NCI-H82 treated with DMSO at 0.1 percent for 48 hours (cell line): ENCODE results near the gene FAM89A.
A peak's percentile ranks its signal among the peaks of the same experiment; 100 is the strongest.
"Not testable (repeated sequence)": the region's sequence is repeated elsewhere in the genome, so short reads cannot be mapped to it uniquely, and the experiment has no call there.

Experiments
- DNase-seq: peaks from one replicate; lab custom pipeline; 2025; ENCODE audit not compliant: unreplicated experiment; lab: John Stamatoyannopoulos, UW

The FAM89A gene

GRCh38 chr1:230994860-230995259 is 45.2 kb downstream of the FAM89A start:
- no peak for DNase-seq

DNA sequence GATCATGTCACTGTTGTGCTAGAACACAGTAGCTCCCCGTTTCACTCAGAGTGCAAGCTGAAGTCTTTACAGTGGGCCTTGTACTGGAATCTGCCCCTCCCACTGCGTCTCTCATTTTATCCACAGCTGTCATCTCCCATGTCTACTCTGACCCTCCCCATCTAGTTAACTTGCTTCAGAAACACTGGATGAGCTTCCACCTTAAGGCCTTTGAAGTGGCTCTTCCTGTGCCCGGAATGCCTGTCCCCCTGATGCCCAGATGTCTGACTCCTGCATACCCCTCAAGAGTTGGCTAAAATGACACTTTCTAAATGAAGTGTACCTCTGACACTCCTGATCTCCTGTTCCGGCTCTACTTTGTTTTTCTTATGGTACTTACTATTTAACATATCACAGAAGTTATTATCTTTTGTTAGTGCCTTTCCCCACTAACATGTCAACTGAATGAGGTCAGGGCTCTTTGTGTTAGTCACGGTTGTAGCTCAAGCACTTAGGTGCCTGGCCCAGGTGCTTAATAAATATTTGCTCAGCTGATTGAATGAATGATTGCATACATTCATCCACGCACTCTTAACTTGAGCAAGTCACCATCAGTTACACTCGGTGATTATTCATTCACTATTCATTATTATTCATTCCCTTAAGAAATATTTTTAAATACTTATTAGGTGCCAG is 47.8 kb downstream of the FAM89A start:
- DNase-seq, result no peak

GRCh38 chr1:230987448-230987847 is 52.6 kb downstream of the FAM89A start:
- no peak for DNase-seq

DNA sequence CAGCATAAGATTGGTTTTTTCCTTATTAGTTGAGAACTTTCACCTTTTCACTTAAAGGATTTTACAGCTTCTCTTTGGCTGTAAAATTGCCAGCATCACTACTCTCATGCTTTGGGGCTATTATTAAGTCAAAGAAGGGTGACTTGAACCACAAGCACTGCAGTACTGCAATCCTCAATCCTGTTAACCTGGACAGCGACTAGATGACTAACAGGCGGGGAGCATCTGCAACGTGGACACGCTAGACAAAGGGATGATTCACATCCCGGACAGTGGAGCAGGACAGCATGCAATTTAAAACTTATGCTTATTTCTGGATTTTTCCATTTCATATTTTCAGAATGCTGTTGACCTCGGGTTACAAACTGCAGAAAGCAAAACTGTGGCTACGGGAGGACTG is 53.1 kb downstream of the FAM89A start:
- DNase-seq, result no peak

- no peak for DNase-seq
Observed at GRCh38 chr1:230985711-230986110, 54.3 kb downstream of the FAM89A start.

GRCh38 chr1:230984622-230985515 is 55.2 kb downstream of the FAM89A start:
- DNase-seq, result not testable (repeated sequence)

DNA sequence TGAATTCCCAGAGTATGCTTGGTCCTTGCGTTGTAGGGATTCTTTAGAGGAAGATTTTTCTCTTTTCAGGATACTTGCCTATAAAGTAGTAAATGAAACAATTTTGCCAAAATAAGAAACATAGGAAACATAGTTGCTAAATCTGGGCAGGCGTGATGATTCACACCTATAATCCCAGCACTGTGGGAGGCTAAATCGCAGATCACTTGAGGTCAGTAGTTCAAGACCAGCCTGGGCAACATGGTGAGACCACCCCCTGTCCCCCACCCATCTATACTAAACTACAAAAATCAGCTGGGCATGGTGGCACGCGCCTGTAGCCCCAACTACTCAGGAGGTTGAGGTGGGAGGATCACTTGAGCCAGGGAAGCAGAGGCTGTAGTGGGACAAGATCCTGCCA is 56.2 kb downstream of the FAM89A start:
- no peak for DNase-seq

GRCh38 chr1:230982696-230983095 is 57.4 kb downstream of the FAM89A start:
- no peak for DNase-seq

DNA sequence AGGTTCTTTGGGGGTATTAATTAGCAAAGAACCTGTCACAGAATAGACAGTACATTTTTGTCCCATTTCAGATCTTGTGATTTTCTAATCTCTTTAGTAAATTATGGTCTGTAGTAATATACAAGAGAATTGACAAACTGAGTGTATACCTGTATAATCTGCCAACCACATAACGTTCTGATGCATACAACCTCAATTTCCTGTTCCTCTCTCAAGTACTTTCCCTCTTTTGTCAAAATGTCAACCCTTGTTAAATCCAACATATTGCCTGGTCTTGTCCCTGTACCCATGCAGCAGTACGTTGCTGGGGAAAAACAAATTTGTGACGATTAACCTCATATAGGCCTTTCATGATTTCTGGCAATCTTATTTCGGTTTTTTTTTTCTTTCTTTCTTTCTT is 60.1 kb downstream of the FAM89A start:
- DNase-seq, result no peak

DNA sequence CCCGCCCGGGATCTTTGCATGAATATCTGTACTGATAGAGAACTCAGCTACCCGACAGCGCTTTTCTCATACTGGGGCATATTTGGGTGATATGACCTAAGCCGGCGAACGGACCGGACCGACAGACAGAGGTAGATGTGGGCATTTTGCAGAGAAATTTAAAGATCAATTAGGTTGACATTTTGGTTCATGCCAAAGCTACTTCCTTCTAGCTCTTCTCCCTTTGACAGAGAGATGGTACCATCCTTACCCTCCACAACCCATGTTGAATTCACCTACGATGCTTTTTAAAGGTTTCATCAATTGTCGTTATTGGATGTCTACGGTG is 60.7 kb downstream of the FAM89A start:
- no peak for DNase-seq

- peak; percentile 99 for DNase-seq
Observed at GRCh38 chr1:230978491-230979388, 61.3 kb downstream of the FAM89A start, which contains the start of the genes ARV1 and TTC13. Gene ARV1, plus strand, starts transcription at chr1:230979094. Its CDS starts 12 bp downstream, at chr1:230979106. Gene TTC13, minus strand, starts transcription at chr1:230978861. Its CDS starts 31 bp downstream, at chr1:230978830.

GRCh38 chr1:230977761-230978490 is 62.1 kb downstream of the FAM89A start:
- no peak for DNase-seq

DNA sequence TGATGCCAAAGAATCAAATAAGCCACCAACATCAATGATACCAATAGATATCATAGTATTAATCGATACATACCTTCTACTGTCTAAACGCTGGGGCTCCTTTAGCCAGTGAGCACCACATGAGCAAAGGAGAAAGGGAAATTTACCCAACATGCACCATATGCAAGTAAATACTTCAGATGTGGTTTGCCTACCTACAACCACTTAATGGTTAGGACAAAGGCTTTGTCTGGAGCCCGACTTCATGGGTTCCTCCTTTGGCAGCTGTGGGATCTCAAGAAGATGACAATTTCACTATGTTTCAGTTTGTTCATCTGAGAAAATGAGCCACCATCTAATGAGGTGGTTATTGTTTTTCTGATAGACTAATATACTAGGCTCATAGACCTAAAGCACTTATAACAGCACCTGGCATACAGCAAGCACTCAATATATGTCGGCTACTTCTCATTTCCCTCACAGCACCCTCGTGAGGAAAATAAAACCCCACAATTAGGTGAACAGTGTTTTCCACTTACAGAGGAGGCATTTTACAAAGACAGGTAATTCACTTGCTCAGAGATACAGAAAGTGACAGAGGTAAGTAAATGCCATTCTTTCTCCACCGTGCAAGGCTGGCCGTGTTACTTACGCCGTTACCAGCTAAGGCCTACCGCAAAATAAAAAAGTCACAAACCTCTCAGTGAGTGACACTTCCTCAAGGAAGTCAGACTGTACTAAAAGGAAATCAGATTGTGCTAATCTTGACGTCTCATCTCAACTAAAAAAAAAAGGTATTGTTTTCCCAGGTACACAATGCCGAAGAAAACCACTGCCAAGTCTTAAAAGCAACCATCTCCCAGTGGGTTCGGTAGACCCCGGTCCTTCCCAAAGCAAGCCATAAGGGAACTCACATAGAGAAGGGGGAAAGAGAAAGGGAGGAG is 63.0 kb downstream of the FAM89A start:
- DNase-seq, result no peak

DNA sequence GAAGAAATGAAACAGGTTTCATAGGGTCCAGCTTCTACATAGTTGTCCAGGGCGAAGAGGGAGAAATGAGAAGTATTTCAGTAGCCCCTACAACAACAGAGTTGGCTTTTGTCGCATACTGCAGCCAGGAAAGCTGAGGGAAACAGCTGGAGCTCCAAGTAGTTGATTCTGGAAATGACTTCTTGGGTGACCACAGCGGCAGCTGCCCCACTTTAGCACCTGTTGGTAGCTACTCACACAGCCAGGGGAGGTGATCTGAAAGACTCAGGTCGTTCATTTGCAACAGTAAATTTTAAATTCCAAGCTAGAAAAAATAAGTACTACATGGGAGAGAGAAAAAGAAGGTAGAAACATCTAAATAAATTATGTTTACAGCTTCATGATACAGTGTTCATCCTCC is 63.7 kb downstream of the FAM89A start:
- DNase-seq, result no peak

GRCh38 chr1:230975636-230976035 is 64.4 kb downstream of the FAM89A start:
- no peak for DNase-seq

DNA sequence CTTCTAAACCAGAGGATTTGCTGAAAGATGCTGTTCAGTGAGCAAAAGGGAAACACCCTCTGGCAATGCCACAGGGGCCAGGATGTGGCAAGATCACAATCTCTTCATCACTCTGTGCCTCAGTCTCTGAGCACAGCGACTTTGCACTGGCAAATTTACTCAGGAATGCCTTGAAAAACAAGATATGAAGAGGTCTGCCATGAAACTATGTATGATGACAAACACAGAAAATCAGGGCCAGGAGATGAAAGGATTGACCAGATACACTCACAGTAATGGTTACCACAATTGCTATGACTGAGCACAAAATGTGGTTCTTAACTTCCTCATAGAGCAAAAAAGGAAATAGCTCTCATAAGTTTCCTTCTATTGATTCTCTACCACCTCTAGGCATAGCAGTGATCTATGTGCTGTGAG is 67.2 kb downstream of the FAM89A start:
- no peak for DNase-seq

DNA sequence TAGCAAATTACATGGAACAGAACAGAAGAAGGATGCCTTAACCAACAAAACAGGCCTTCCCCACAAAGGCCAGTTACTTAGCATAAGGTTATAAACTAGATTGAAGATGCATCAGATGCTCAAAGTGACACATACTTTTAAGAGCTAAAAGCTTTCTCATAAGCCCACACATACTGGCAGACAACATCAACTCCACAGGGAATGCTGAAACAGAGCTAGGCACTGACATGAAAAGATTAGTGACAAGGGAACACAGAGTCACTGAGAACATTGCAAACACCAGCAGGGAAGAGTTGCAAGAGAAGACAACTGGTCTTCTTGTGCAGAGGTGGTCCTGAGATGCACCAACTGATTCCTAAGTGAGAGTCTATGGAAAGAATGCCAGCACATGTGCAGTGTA is 68.3 kb downstream of the FAM89A start:
- DNase-seq, result no peak

- no peak for DNase-seq
Observed at GRCh38 chr1:230970432-230970831, 69.6 kb downstream of the FAM89A start.
